Effector CD4-positive, alpha-beta T cell (primary cell): ENCODE data around the gene EIF3CL.
"Not testable (repeated sequence)": the region's sequence is repeated elsewhere in the genome, so short reads cannot be mapped to it uniquely, and the experiment has no call there.

ENCODE experiments used
- DNase-seq: peaks from one replicate; pipeline ENCODE4 v3.0.0-alpha.2; 2020

Gene EIF3CL

DNA sequence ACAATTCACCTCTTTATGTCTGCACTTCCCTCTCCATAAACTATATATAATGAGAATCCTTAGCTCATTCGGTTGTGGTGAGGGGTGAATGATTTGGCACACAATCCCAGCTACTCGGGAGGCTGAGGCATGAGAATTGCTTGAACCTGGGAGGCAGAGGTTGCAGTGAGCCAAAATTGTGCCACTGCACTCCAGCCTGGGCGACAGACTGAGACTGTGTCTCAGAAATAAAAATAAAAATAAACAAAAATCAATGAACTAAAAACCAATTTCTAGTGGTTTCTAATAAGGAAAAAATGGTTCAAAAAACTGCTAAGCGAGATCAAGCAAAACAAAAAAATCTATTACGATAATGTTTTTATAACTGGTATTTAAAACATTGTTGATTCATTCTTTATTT, 40.2 kb downstream of the EIF3CL start, which contains the start of gene NPIPB6:
Gene NPIPB6, minus strand, starts transcription at position 101 of the 400 bp plus-strand sequence. CDS start 686 bp downstream, outside the sequence.
- DNase-seq: not testable (repeated sequence)

DNA sequence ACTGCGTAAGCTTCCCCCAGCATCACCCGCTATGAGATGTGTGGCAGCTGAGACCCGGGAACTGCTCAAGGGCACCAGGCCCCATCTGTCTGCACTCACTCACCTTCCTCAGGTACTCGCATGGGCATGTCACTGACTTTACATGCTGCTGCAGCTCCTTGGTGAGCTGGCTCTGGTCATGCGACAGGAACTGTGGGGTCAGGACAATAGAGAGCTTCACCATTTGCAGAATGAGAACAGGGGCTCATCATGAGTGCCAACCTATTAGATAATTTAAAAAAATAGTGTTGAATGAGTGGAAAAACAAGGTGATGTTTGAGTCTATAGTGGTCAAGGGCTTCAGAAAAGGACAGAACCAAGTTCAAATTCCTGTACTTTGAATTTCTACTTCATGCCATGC, 41.0 kb downstream of the EIF3CL start:
- DNase-seq: not testable (repeated sequence)

DNA sequence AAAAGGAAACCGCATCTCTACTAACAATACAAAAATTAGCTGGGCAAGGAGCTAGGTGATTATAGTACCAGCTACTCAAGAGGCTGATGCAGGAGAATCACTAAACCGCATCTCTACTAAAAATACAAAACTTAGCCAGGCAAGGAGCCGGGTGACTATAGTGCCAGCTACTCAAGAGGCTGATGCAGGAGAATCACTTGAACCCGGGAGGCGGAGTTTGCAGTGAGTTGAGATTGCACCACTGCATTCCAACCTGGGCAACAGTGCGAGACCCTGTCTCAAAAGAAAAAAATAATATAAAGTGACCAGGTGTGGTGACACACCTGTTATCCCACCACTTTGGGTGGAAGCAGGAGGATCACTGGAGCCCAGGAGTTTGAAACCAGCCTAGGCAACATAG, 65.4 kb downstream of the EIF3CL start:
- not testable (repeated sequence) for DNase-seq

DNA sequence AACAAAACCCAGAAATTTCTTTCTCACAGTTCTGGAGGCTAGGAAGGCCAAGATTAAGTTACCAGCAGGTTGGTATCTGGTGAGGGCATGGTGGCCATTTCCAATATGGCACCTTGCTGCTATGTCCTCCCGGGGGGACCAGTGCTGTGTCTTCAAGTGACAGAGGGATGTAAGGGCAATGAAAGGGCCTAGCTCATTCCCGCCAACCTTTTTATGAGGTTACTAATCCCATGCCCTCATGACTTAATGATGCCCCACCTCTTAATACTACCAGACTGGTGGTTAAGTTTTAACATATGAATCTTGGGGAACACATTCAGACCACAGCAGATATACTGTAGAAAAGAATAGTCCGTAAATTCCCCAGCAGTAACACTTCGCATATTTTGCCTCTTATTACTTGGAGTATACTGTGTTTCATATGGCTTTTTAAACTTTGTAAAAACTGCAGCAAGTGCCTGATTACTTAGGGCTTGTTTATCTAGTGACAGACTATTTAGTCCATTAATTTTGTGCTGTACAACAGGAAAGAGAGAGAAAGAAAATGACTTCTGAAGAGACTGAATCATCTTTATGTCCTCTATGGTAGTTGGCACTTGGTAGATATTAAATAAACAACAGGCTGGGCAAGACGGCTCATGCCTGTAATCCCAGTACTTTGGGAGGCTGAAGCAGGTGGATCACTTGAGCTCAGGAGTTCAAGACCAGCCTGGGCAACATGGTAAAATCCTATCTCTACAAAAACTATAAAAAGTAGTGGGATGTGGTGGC, 66.5 kb downstream of the EIF3CL start:
- not testable (repeated sequence) for DNase-seq

DNA sequence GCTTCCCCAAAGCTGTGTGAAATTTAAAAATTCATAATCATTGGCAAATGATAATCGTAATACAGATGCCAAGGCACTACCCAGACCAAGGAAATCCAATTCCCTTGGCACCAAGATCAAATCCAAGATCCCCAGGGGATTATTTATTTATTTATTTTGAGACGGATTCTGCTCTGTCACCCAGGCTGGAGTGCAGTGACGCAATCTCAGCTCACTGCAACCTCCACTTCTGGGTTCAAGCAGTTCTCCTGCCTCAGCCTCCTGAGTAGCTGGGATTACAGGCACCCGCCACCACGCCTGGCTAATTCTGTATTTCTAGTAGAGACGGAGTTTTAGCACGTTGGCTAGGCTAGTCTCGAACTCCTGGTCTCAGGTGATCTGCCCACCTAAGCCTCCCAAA, 68.0 kb downstream of the EIF3CL start:
- DNase-seq: not testable (repeated sequence)

DNA sequence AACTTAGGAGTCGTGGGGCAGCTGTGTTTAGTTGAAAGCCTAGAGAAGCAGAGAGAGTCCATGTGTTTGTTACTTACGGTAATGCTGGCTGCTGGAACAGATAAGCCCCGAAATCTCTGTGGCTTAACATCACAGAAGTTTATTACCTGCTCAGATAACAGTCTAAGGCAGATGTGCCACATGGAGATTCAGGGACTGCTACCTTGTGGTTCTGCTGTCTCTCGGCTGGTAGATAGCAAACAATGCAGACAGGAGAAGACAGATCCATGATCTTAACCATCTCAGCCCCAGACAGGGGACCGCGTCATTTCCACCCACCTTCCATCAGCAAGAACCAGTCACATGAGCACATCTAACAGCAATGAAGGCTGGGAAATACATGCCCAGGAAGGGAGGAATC, 71.0 kb downstream of the EIF3CL start:
- not testable (repeated sequence) for DNase-seq

DNA sequence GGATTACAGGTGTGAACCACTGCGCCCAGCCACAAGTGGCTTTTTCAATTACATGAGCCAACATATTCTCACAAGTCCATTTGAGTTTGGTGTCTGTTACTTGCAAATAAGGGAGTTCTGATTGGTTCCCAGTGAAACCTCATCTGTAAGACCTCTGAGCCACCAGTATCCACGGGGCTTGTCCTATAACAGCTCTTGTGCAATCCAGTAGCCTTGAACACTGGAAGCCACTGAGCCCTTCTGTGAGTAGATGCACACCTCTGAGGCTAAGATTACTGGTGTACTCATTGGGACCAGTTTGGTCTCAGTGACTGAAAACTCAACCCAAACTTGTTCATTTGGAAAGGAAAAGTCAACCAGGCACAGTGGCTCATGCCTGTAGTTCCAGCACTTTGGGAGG, 72.7 kb downstream of the EIF3CL start:
- not testable (repeated sequence) for DNase-seq

DNA sequence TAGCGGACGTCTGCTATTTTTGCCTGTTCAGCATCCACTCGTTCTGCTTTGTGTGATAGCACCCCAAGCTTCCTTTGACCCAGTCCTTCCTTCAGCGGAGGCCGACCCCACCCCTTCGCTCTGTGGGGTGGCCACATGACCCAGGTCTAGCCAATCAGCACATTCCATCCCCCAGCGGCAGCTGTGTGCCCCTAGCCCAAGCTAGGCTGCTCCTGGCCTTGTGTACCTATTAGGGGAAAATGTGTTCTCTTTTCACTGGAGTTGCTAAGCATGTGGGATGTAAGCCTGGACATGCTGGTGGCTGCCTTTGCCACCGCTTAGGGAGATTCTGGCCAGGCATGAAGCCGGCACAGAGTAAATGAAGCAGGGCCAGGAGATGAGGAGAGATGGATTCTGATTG, 73.4 kb downstream of the EIF3CL start:
- not testable (repeated sequence) for DNase-seq
